Heart right ventricle (tissue), 16 donors: ENCODE data around the gene TMEM8B. TPM values are rescaled to one million over a fixed set of nuclear protein-coding genes. Genes with fewer than 3 reads are reported as not detected.

ENCODE experiments used
- ATAC-seq, 8 donors: fragments of 200-7000 bp; cut with Tn5 transposase; one replicate each; pipeline ENCODE4 v1.9.1; 2020; ENCODE audit warnings: mild to moderate bottlenecking in 8 of 8, moderate library complexity in 8 of 8, moderate number of reproducible peaks in 1 of 8
- DNase-seq, 2 donors: peaks; one replicate each; pipeline ENCODE4 v3.0.0-alpha.2; 2020
- H3K27ac ChIP-seq, 10 donors: fragments of 200-600 bp; sonication (generic) in 2 of 10; one replicate each; pipeline versions ENCODE4 v1.5.0 to v1.8.0; 2020 to 2022; ENCODE audit warnings: mild to moderate bottlenecking in 3 of 10
- H3K27me3 ChIP-seq, 7 donors: fragments of 200-600 bp; one replicate each; pipeline ENCODE4 v1.8.0; 2021 to 2022; ENCODE audit warnings: mild to moderate bottlenecking in 2 of 7
- H3K36me3 ChIP-seq, 9 donors: fragments of 200-600 bp; sonication (generic) in 1 of 9; one replicate each; pipeline versions ENCODE4 v1.5.0 to v1.8.0; 2020 to 2022; ENCODE audit warnings: mild to moderate bottlenecking in 2 of 9
- H3K4me1 ChIP-seq, 9 donors: fragments of 200-600 bp; sonication (generic) in 1 of 9; one replicate each; pipeline versions ENCODE4 v1.5.0 to v1.8.0; 2020 to 2022; ENCODE audit warnings: mild to moderate bottlenecking in 4 of 9
- H3K4me3 ChIP-seq, 10 donors: fragments of 200-600 bp; sonication (generic) in 2 of 10; one replicate each; pipeline versions ENCODE4 v1.5.0 to v1.8.0; 2020 to 2022; ENCODE audit warnings: mild to moderate bottlenecking in 7 of 10, moderate library complexity in 2 of 10
- H3K9me3 ChIP-seq, 11 donors: fragments of 200-600 bp in 10 of 11; sonication (generic) in 2 of 11; one replicate each; pipeline versions ENCODE4 v1.5.0 to v1.8.0; 2013 to 2022; ENCODE audit warnings: mild to moderate bottlenecking in 2 of 11, control low read depth in 1 of 11, moderate library complexity in 1 of 11
- WGBS, 2 donors: extraction: QIAGEN DNeasy Blood & Tissue Kit; methylation state at CpG; one replicate each; pipeline ENCODE4 v1.1.7; 2013; ENCODE audit warnings: inconsistent platforms in 1 of 2; 5-methylcytosine and 5-hydroxymethylcytosine counted together
- intact Hi-C, 10 donors: fragments of 100-400 bp; cut with DNase I; formaldehyde crosslinking; loops; one replicate each; pipeline versions ENCODE4 v1.11.1 to v1.14.2; 2022
- polyA plus RNA-seq, 2 donors: library from polyadenylated mRNA; stranded (reverse); fragments of 200-250 nt; gene quantifications; one replicate each; pipeline ENCODE4 v1.2.3, GENCODE V29; 2013
- total RNA-seq, 10 donors: library from RNA; stranded (reverse); fragmentation: NEBNext Ultra II Directional in 3 of 10; extraction: Animal tissue kit (Norgen Biotek cat#: 25700) in 3 of 10; gene quantifications; one replicate each; pipeline versions ENCODE4 v1.2.1 to v1.2.4, GENCODE V29; 2021 to 2023
- TF ChIP-seq, protein P1 (sequence below), 9 donors: fragments of 200-600 bp; sonication (generic) in 2 of 9; IDR thresholded peaks; one replicate each; pipeline versions ENCODE4 v1.5.0 to v1.8.0; 2021 to 2022; ENCODE audit warnings: antibody characterized with exemption in 9 of 9, mild to moderate bottlenecking in 5 of 9, moderate library complexity in 1 of 9
- donor health status: Arrhythmogenic right ventricular cardiomyopathy.
- donor health status: ischemic (EF 13 %, LVEDD 7.1; RV severe dilation, severe dysfunction).
- donor health status: healthy with polysubstance abuse.
- donor health status: DM: no; HTN: yes; CAD: no.
- donor health status: DM: no; HTN: no; CAD: no.
- donor health status: ischemic (EF 25% LVEDD 6.9; RV normal size, moderate dysfunction).
- donor health status: ischemic (EF 25% LVEDD 5.7; RV mildly dilated, moderate dysfunction).
- donor health status: healthy.
- donor health status: DM: yes; HTN: yes; CAD: no.
- donor health status: Ischemic cardiomyopathy.
- donor health status: ischemic (EF 35%, LVEDD 5.7; RV mildly dilated, moderate dysfunction).
- donor health status: nonischemic (EF 11% LVEDD 7.7; RV severe dilation, severe dysfunction).
- donor health status: DM: yes; HTN: yes; CAD: no.
- donor health status: PGD.
- donor health status: ischemic (EF 29% LVEDD 5.4; RV normal size, mild dysfunction).
- donor health status: nonischemic (EF 23%, LVEDD 6.1; RV moderate dilation, normal function).

Gene TMEM8B
- total and polyA plus RNA-seq, 12 donors = 6.7 to 22.9 (median 19.5) TPM

DNA sequence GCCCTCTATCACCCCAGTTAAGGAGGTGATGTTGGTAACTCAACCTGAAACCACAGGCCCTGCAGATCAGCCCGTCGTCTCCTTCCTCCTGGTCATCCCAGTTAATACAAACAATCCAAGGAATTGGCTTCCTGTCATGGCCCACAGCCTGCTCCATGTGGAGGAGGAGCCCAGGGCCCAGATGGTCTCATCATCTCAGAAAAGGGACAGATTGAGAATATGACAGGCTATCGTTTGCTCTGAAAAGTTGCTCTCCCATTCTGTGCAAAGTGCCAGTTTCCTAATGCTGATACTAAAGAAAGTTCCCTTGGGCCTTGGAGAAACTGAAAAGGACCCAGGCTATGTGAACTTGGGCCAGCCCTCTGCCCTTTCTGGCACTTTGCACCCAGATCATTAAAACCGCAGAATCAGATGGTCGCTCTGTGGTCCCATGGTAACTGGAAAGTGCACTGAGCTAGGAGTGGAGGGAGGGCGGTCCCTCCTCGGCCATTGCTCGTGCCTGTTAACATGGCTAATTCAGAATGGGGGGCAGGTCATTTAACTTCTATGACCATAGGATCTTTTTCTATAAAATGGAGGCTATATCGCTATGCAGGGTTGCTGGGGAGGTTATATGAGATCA is 79.6 kb downstream of the TMEM8B start:
- DNase-seq = peak; percentile 33 to 59
- 44 to 49% methylated on average over 9 of the region's 9 CpGs for WGBS, 2 donors
- peak overlapping the region in 6 of 10 donors; percentile 37 to 54 (median 50) for H3K4me3 ChIP-seq
- H3K4me1 ChIP-seq = peaks cover 31 to 97% (median 91%) of the 10 kb centered on the region in 9 donors
- H3K36me3 ChIP-seq = no peaks in the 10 kb centered on the region
- H3K9me3 ChIP-seq = no peaks in the 10 kb centered on the region
- intact Hi-C loops = loop anchor here in 1 of 10 donors (10.0 kb wide), 1 partner anchor 254 kb away; the partner anchor contains the start of genes CCDC107, RMRP and SIT1
- no peaks in the 10 kb centered on the region for H3K27me3 ChIP-seq
- peak overlapping the region; percentile 84 to 98 (median 93) for H3K27ac ChIP-seq
- peak in 5 of 8 donors; percentile 8 to 33 (median 28) for ATAC-seq
- TF ChIP-seq, protein P1, sequence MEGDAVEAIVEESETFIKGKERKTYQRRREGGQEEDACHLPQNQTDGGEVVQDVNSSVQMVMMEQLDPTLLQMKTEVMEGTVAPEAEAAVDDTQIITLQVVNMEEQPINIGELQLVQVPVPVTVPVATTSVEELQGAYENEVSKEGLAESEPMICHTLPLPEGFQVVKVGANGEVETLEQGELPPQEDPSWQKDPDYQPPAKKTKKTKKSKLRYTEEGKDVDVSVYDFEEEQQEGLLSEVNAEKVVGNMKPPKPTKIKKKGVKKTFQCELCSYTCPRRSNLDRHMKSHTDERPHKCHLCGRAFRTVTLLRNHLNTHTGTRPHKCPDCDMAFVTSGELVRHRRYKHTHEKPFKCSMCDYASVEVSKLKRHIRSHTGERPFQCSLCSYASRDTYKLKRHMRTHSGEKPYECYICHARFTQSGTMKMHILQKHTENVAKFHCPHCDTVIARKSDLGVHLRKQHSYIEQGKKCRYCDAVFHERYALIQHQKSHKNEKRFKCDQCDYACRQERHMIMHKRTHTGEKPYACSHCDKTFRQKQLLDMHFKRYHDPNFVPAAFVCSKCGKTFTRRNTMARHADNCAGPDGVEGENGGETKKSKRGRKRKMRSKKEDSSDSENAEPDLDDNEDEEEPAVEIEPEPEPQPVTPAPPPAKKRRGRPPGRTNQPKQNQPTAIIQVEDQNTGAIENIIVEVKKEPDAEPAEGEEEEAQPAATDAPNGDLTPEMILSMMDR (IDR thresholded peaks at IDR 0.05) = no peak

DNA sequence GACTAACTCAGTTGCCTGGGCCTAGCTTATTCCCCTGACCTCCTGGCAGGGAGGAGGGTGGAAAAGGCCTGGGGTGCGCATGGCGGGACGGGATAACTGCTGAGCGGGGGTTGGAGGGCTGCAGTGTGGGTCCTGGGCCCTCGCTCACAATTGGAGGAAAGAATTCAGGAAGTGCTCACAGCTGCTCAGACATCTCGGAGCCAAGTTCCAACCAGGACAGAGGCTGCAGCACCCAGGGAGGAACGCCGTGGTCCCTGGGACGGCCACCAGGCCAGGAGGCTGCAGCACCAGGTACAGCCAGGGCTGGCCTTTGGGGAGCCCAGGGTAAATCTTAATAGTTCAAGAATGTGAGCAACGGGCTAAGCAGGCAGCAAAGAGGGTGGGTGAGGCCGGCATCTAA is 80.2 kb downstream of the TMEM8B start, which contains the start of gene SPAAR:
TSS of gene SPAAR (plus strand) at position 217 of the 400 bp plus-strand sequence. CDS start 974 bp downstream, outside the sequence.
- Histone ChIP-seq H3K36me3 (no peaks in the 10 kb centered on the region), H3K4me3 (peak within 1 kb of the TSS; percentile 0 to 54 (median 46)), H3K9me3 (no peaks in the 10 kb centered on the region), H3K27ac (peak within 1 kb of the TSS; percentile 84 to 98 (median 93)), H3K27me3 (no peaks in the 10 kb centered on the region), H3K4me1 (peaks cover 30 to 93% (median 86%) of the 10 kb centered on the region in 9 donors)
- peak in 5 of 8 donors; percentile 2 to 20 (median 10) for ATAC-seq
- peak; percentile 37 to 48 for DNase-seq
- intact Hi-C loops = loop anchor here in 1 of 10 donors (10.0 kb wide), 1 partner anchor 254 kb away; the partner anchor contains the start of genes CCDC107, RMRP and SIT1
- TF ChIP-seq, protein P1 (IDR thresholded peaks at IDR 0.05) = no peak
- 56 to 59% methylated on average over 11 of the region's 11 CpGs for WGBS, 2 donors

DNA sequence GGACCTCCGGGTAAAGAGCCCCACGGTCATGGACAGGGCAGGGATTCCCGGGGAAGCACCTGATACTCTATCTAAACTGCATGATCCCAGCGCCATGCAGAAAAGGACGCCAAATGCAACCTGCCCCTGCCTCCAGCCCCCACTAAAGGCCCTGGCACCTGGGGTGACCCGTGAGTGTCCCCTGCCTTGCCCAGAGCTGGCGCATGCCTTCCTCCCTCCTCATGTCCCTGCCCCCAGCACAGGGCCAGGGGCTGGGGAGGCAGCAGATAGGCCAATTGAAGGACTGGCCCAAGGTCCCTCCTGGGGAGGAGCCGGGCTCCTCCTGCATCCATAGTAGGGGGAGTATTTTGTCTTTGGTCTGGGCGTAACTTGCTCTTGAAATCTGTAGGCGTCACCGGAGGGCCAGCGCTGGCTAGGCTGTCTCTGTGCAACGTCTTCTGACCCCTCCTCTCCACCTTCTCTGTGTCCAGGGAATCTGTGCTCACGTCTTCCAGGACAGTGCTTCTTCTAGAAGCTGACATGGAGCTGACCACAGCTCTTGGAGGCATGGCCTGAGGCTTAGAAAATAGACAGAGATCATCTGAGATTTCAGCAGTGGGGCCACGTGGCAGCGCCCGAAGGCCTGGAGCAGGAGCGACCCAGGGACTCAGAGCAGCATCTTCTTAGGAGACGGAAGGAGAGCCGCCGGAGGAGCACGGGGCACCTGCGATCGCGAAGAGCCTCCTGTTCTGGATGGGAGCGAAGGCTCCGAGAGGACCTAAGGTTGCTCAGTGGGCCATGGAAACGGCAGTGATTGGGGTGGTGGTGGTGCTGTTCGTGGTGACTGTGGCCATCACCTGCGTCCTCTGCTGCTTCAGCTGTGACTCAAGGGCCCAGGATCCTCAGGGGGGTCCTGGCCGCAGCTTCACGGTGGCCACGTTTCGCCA is 80.9 kb downstream of the TMEM8B start:
- DNase-seq (peak in 1 of 2 donors; percentile 49), ATAC-seq (peak in 7 of 8 donors; percentile 1 to 30 (median 11))
- intact Hi-C loops = loop anchor here in 1 of 10 donors (10.0 kb wide), 1 partner anchor 255 kb away; the partner anchor contains the start of genes CCDC107, RMRP and SIT1
- H3K27ac ChIP-seq = peak overlapping the region; percentile 84 to 98 (median 93)
- no peaks in the 10 kb centered on the region for H3K36me3 ChIP-seq
- TF ChIP-seq, protein P1 (IDR thresholded peaks at IDR 0.05) = peak in 1 of 9 donors; percentile 14
- peak overlapping the region; percentile 0 to 54 (median 46) for H3K4me3 ChIP-seq
- peaks cover 32 to 93% (median 86%) of the 10 kb centered on the region in 9 donors for H3K4me1 ChIP-seq
- WGBS, 2 donors = 66 to 76% methylated on average over 34 of the region's 34 CpGs
- no peaks in the 10 kb centered on the region for H3K27me3 ChIP-seq
- H3K9me3 ChIP-seq = no peaks in the 10 kb centered on the region
